NCI-H2081 treated with DMSO at 0.1 percent for 48 hours (cell line): ENCODE data around the gene PLA2G2E.
"Not testable (repeated sequence)": the region's sequence is repeated elsewhere in the genome, so short reads cannot be mapped to it uniquely, and the experiment has no call there.

ENCODE experiments used
- DNase-seq: peaks from one replicate; lab custom pipeline; 2025; lab: John Stamatoyannopoulos, UW

The PLA2G2E gene

DNA sequence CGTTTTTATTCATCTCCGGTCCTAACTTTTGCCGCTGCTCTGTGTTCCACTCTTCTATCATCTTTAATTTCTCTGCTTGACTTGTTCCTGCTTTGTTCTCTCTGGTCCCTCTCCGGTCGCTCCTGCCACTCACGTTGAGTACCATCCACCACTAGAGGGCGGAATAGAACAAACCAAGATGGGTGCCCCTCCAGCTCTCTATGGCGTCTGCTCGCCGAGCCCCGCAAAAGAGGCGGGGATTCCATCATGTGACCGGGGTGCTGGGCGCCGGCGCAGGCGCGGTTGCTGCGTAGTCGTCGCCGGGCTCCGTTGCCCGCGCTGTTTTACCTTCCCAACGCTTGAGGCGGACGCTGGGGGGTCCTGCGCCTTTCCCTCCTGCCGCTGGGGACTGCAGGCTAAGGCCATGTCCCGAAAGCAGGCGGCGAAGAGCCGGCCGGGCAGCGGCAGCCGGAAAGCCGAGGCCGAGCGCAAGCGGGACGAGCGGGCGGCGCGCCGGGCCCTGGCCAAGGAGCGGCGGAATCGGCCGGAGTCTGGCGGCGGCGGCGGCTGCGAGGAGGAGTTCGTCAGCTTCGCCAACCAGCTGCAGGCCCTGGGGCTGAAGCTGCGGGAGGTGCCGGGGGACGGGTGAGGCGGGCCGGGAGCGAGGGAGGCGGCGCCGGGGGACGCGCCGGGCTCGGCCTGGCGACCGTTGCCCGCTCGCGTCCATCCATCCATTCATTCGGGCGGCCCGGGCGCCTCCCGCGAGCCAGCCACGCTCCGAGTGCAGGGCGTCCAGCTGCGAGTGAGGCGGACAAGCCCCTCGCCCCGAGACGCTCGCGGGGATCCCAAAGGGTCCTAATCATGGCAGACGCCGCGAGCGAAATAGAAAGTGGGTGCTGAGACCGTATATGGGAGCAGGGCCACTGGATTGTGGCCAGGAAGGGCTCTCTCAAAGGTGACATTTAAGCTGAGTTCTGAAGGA, 41.0 kb downstream of the PLA2G2E start, which contains the start of gene OTUD3:
TSS of gene OTUD3 (plus strand) at position 285 of the 961 bp plus-strand sequence. CDS start at position 404, 119 bp downstream.
- peak; percentile 85 for DNase-seq

DNA sequence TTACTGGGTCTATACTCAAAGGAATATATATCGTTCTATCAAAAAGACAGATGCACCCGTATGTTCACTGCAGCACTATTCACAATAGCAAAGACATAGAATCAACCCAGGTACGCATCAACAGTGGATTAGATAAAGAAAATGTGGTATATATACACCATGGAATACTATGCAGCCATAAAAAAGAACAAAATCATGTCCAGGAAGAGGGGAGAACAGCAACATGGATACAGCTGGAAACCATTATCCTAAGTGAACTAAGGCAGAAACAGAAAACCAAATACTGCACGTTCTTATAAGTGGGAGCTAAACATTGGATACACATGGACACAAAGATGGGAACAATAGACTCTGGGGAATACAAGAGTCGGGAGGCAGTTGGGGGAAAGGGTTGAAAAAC, 42.6 kb downstream of the PLA2G2E start:
- not testable (repeated sequence) for DNase-seq

DNA sequence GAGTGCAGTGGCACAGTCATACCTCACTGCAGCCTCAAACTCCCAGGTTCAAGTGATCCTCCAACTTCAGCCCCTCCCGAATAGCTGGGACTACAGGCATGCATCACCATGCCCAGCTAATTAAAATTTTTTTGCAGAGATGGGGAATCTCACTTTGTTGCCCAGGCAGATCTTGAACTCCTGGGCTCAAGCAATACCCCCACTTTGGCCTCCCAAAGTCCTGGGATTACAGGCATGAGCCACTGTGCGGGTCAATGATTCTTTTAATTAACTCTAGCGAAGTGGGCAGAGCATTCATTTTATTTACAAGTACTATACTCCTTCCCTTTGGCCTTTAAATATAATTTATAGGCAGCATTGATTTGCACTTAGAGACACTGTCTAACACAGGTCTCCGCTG, 43.8 kb downstream of the PLA2G2E start:
- no peak for DNase-seq

- DNase-seq = no peak
Observed at GRCh38 chr1:19879227-19879626, 44.2 kb downstream of the PLA2G2E start.

- DNase-seq = no peak
Observed at GRCh38 chr1:19878637-19878985, 44.8 kb downstream of the PLA2G2E start.

GRCh38 chr1:19877821-19878636, 45.4 kb downstream of the PLA2G2E start:
- DNase-seq = no peak

DNA sequence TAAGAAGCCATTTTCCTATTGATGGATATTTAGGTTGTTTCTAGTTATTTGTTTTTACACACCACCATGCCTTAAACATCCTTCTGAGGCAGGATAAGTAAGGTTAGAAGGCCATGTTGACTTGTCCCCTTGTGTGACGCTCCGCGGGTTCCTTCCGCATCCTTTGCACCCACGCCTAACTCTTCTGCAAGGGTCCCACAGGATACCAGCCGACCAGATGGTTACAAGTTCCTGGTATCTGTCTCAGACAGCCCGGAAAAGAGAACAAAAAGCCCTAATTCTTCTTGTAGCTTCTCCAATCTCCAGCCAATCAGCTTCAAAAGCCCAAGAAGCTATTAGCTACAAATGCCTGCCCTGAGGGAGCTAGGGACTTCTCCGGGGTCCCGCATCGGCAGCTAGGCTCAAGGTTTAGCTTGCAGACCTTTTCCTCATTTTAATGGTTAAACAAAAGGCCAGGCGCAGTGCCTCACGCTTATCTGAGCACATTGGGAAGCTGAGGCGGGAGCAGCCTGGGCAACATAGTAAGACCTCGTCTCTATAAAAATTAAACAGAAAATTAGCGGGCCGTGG, 46.2 kb downstream of the PLA2G2E start:
- DNase-seq = no peak

DNA sequence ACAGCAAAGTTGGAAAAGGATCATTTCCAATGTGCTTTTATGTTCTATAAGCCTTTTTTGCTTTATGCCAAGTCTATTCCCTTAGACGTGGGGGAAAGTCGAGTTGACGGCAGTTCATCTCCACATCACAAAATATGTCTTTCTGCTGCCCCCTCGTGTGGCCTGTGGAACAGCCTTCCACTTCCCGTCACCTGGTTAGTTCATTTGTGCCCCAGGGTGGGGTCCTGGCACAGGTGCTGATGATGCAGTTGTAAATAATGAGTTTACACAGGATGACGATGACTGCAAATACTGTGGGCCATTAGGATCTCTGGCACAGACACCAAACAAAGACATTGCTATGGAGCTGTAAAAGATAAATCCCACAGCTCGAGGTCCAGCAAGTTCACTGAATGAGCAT, 51.2 kb downstream of the PLA2G2E start:
- peak; percentile 70 for DNase-seq
